CD4-positive, CD25-positive, alpha-beta regulatory T cell (primary cell): ENCODE data around the gene UPK3A. TPM values are rescaled to one million over a fixed set of nuclear protein-coding genes. Genes with fewer than 3 reads are reported as not detected.
A peak's percentile ranks its signal among the peaks of the same experiment; 100 is the strongest.
"Not testable (repeated sequence)": the region's sequence is repeated elsewhere in the genome, so short reads cannot be mapped to it uniquely, and the experiment has no call there.

Source experiments
- ATAC-seq, 2 donors: fragments of 150-1000 bp; cut with Tn5 transposase; one replicate each; pipeline ENCODE4 v1.10.0; 2021; ENCODE audit warnings: low read depth in 2 of 2, moderate number of reproducible peaks in 2 of 2, moderate library complexity in 1 of 2
- DNase-seq, 3 donors: peaks; one replicate each; pipeline versions ENCODE4 v3.0.0 to v3.0.0-alpha.2; 2012 to 2022; ENCODE audit warnings: mixed read lengths in 1 of 3
- H3K27ac ChIP-seq: one replicate; pipeline ENCODE4 v1.7.0; 2013; ENCODE audit warnings: mild to moderate bottlenecking, low read length; ENCODE audit not compliant: insufficient read depth, poor library complexity, severe bottlenecking
- H3K27me3 ChIP-seq: one replicate; pipeline ENCODE4 v1.7.0; 2013; ENCODE audit warnings: low read length; ENCODE audit not compliant: control insufficient read depth, insufficient read depth
- H3K36me3 ChIP-seq: one replicate; pipeline ENCODE4 v1.7.0; 2013; ENCODE audit warnings: mild to moderate bottlenecking, low read length, moderate library complexity; ENCODE audit not compliant: control insufficient read depth, insufficient read depth
- H3K4me1 ChIP-seq: 2 replicates; pipeline ENCODE4 v1.7.0; 2013; ENCODE audit warnings: mild to moderate bottlenecking, low read length; ENCODE audit not compliant: insufficient read depth, control insufficient read depth, poor library complexity, severe bottlenecking
- H3K4me3 ChIP-seq: one replicate; pipeline ENCODE4 v1.7.0; 2013; ENCODE audit warnings: low read depth, mild to moderate bottlenecking, low read length, moderate library complexity
- H3K9me3 ChIP-seq, 2 experiments: 1 replicate in 1 of 2; 2 replicates in 1 of 2; pipeline ENCODE4 v1.7.0; 2013; ENCODE audit warnings: low read length in 2 of 2, mild to moderate bottlenecking in 1 of 2, moderate library complexity in 1 of 2; ENCODE audit not compliant: control insufficient read depth in 2 of 2
- H3K27ac Mint-ChIP-seq, 3 donors: one replicate each; pipeline ENCODE4 v1.8.0; 2020 to 2022; ENCODE audit warnings: mild to moderate bottlenecking in 3 of 3, mixed read lengths in 3 of 3, moderate library complexity in 2 of 3
- H3K27me3 Mint-ChIP-seq: one replicate; pipeline ENCODE4 v1.8.0; 2022; ENCODE audit warnings: mild to moderate bottlenecking, mixed read lengths
- H3K36me3 Mint-ChIP-seq: one replicate; pipeline ENCODE4 v1.8.0; 2020; ENCODE audit warnings: mixed read lengths
- H3K4me1 Mint-ChIP-seq, 4 donors: one replicate each; pipeline ENCODE4 v1.8.0; 2020 to 2022; ENCODE audit warnings: mixed read lengths in 4 of 4, mild to moderate bottlenecking in 1 of 4
- H3K4me3 Mint-ChIP-seq, 4 donors: one replicate each; pipeline ENCODE4 v1.8.0; 2020 to 2022; ENCODE audit warnings: mild to moderate bottlenecking in 4 of 4, mixed read lengths in 4 of 4, moderate library complexity in 3 of 4
- H3K9me3 Mint-ChIP-seq, 7 donors: one replicate each; pipeline ENCODE4 v1.8.0; 2020 to 2022; ENCODE audit warnings: mixed read lengths in 7 of 7, mild to moderate bottlenecking in 3 of 7, moderate library complexity in 2 of 7
- polyA plus RNA-seq, 4 donors: library from polyadenylated mRNA; unstranded; fragments of 300-500 nt; fragmentation: Illumina TruSeq; gene quantifications; one replicate each; pipeline ENCODE4 v1.2.3, GENCODE V29; 2021
- total RNA-seq: library from RNA; stranded (reverse); gene quantifications from one replicate; pipeline ENCODE4 v1.2.3, GENCODE V29; 2022

Gene UPK3A
- total and polyA plus RNA-seq, 5 donors from 2014 or later: not detected

DNA sequence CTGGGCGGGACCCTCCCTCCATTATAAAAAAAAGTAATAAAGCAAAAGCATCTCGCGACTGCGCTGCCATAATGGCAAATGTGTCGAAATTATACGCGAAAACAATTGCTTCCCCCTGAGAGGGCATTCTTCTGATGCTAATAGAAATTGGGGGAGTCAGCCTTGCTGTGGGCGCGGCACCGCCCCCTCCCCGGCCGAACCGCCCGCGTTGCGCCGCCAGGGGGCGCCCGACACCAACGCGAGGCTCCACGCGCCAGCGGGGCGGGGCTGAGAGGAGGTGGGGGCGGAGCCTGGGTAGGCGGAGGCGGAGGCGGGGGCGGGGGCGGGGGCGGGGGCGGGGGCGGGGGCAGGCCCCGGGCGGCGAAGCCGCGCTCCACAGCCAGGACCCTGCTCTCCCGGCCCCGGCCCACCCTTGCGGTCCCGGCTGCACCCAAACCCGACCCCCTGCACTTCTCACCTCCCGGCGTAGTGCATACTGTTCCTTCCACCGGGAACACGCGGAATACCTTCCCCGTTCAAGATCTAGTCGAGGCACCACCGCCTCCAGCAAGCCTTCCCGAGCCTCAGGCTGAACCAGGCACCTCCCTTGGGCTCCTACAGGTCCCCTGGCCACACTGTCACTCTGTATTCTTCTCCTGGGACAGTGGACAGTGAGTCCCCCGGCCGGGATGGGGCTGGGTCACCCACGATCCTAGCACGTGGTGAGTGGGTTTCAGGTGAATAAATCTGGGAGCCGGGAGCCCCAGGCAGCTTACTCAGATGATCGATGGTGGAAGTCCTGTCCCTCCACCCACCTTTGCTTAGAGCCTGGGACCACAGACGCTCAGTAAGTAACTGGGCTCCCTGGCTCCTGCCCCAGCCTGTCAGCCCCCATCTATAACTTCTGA is 15.5 kb upstream of the UPK3A start:
- peak overlapping the region; percentile 68 to 83 (median 80) for H3K4me3 Mint-ChIP-seq
- H3K36me3 Mint-ChIP-seq: no peaks in the 10 kb centered on the region
- no peak overlapping the region for H3K27ac ChIP-seq
- peaks cover 0 to 2% (median 0%) of the 10 kb centered on the region in 7 donors for H3K9me3 Mint-ChIP-seq
- peaks cover 16% of the 10 kb centered on the region for H3K4me1 ChIP-seq
- H3K27me3 Mint-ChIP-seq: peaks cover 42% of the 10 kb centered on the region
- peak; percentile 76 to 88 (median 83) for DNase-seq
- no peaks in the 10 kb centered on the region for H3K36me3 ChIP-seq
- ATAC-seq: peak; percentile 96 to 97
- H3K4me3 ChIP-seq: peak overlapping the region; percentile 66
- peaks cover 3% of the 10 kb centered on the region for H3K27me3 ChIP-seq
- H3K4me1 Mint-ChIP-seq: peaks cover 0 to 15% (median 5%) of the 10 kb centered on the region in 4 donors
- H3K27ac Mint-ChIP-seq: peak overlapping the region in 1 of 3 donors; percentile 51
- no peaks in the 10 kb centered on the region for H3K9me3 ChIP-seq

DNA sequence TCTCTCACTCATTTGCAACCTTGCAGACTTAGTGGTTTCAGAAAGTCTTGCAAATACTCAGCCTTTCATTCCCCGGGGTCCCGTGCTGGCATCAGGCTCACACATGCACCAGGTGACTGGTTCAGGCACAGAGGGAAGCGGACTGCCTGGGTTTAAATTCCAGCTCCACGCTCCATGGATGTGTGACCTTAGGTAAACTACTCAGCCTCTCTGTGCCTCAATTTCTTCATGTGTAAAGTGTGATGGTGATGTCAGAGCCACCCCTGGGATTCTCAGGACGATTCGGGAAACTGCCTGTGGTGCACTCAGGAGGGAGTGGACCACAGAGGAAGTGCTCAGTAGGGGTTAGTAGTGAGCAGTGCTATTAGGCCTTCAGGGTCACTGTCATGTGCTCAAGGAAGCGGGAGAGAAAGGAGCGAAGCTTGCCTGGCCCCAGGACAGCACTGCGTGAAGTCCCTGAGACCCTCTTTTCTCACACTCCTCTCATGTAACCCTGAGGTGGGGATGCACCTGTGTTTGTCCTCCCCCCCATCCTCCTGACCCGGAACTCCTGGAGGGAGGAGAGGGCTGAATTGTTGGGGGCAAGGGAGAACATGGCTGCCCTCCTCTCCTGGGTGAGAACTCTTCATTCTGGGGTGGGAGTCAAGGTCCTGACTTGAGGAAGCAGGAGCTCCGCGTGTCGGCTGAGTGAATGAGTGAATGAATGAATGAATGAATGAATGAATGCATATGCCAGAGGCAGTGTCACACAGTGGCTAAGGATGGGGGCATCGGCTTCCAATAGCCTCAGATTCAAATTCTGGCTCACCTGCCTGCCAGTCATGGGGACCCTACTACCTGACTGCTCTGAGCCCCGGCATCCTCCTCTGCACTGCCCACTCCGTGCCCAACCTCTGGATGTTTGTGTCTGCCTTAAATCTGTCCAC is 14.4 kb upstream of the UPK3A start:
- H3K27ac Mint-ChIP-seq: no peak overlapping the region
- Histone ChIP-seq H3K27me3 (peaks cover 3% of the 10 kb centered on the region), H3K4me1 (peaks cover 16% of the 10 kb centered on the region), H3K36me3 (no peaks in the 10 kb centered on the region), H3K9me3 (no peaks in the 10 kb centered on the region), H3K4me3 (no peak overlapping the region), H3K27ac (no peak overlapping the region)
- ATAC-seq (no peak), DNase-seq (no peak)
- H3K4me1 Mint-ChIP-seq: peaks cover 0 to 15% (median 5%) of the 10 kb centered on the region in 4 donors
- H3K9me3 Mint-ChIP-seq: peaks cover 0 to 2% (median 0%) of the 10 kb centered on the region in 7 donors
- H3K4me3 Mint-ChIP-seq: peak overlapping the region; percentile 66 to 81 (median 76)
- H3K27me3 Mint-ChIP-seq: peaks cover 39% of the 10 kb centered on the region
- H3K36me3 Mint-ChIP-seq: no peaks in the 10 kb centered on the region

DNA sequence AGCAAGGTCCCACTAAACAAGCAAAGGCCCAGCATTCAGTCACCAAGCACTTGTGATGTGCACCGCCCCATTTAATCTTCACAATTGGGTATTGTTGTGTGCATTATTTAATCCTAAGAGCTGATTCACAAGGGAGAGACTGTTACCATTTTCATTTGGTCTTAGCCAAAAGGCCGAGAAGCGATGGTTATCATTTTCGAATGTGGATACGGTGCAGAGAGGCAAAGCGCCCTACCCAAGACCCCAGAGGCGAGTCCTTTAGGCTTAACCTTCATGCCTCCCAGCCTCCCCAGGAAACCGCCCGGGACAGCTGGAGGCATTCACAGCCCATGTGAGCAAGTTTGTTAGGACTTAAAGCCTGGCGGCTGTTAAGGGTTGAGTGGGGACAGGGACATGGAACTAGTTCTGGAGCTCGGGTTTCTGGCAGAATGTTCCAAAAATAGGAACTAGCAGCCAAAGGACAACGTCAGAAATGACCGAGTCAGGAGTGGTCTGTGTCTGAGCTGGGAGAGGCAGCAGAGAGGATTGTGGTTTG is 13.0 kb upstream of the UPK3A start:
- Histone ChIP-seq H3K36me3 (no peaks in the 10 kb centered on the region), H3K4me1 (peaks cover 16% of the 10 kb centered on the region), H3K4me3 (no peak overlapping the region), H3K9me3 (no peaks in the 10 kb centered on the region), H3K27ac (no peak overlapping the region), H3K27me3 (peaks cover 3% of the 10 kb centered on the region)
- peaks cover 0 to 2% (median 0%) of the 10 kb centered on the region in 7 donors for H3K9me3 Mint-ChIP-seq
- H3K27me3 Mint-ChIP-seq: peaks cover 26% of the 10 kb centered on the region
- H3K36me3 Mint-ChIP-seq: no peaks in the 10 kb centered on the region
- H3K4me3 Mint-ChIP-seq: peak overlapping the region in 1 of 4 donors; percentile 21
- no peak for ATAC-seq
- no peak overlapping the region for H3K27ac Mint-ChIP-seq
- no peak for DNase-seq
- peaks cover 0 to 15% (median 5%) of the 10 kb centered on the region in 4 donors for H3K4me1 Mint-ChIP-seq

DNA sequence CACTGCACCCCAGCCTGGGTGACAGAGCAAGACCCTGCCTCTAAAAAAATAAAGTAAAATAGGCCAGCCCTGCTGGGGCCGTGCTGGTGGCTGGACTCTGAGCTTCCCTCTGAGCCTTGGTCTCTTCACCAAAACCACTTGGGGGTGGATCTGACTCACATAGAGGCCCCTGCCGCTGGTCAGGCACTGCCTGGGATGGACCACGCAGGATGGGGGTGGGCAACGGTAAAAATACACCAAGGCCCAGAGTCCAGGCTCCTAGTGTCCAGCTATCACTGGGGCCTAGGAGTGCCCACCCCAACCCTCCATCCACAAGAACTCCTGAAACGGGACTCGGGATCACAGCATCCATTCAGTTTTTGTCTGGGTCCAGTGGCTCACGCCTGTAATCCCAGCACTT is 12.3 kb upstream of the UPK3A start:
- no peak overlapping the region for H3K27ac ChIP-seq
- H3K36me3 Mint-ChIP-seq: no peaks in the 10 kb centered on the region
- DNase-seq: no peak
- peaks cover 0 to 2% (median 0%) of the 10 kb centered on the region in 7 donors for H3K9me3 Mint-ChIP-seq
- H3K9me3 ChIP-seq: no peaks in the 10 kb centered on the region
- peaks cover 16% of the 10 kb centered on the region for H3K4me1 ChIP-seq
- peaks cover 26% of the 10 kb centered on the region for H3K27me3 Mint-ChIP-seq
- H3K4me3 ChIP-seq: no peak overlapping the region
- peaks cover 0 to 15% (median 5%) of the 10 kb centered on the region in 4 donors for H3K4me1 Mint-ChIP-seq
- no peak overlapping the region for H3K27ac Mint-ChIP-seq
- ATAC-seq: no peak
- H3K36me3 ChIP-seq: no peaks in the 10 kb centered on the region
- no peak overlapping the region for H3K4me3 Mint-ChIP-seq
- peaks cover 3% of the 10 kb centered on the region for H3K27me3 ChIP-seq

DNA sequence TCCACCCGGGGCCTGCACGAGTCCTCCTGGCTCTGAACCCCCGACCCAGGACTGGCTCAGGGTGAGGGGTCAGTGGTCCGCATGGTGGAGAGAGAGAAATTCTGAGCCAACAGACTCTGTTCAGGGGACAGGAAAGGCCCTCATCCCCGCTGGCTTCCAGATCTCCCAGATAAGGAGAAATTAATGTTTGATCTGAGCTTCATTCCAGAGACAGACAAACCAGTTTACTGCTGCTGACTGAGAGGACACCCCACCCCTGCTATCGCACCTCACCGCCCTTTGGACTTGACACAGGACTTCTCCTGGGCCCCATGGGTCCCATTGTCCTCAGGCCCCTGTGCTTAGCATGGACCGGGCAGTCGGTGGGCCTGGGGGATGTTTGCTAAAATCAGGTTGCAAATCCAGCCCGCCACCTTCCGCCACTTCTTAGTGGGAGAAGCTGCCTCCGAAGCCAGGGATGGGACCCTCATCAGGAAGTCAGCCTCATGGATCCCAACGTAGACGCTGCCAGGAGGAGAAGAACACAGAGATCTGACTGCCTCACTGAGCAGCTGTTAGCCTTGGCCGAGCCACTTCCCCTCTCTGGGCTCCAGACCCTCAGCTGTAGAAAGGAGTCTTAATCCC is 11.2 kb upstream of the UPK3A start:
- H3K27me3 Mint-ChIP-seq: peaks cover 22% of the 10 kb centered on the region
- peaks cover 0 to 14% (median 5%) of the 10 kb centered on the region in 4 donors for H3K4me1 Mint-ChIP-seq
- no peak for ATAC-seq
- no peak overlapping the region for H3K27ac ChIP-seq
- peaks cover 0 to 2% (median 0%) of the 10 kb centered on the region in 7 donors for H3K9me3 Mint-ChIP-seq
- H3K4me3 Mint-ChIP-seq: peak overlapping the region in 1 of 4 donors; percentile 68
- H3K36me3 Mint-ChIP-seq: no peaks in the 10 kb centered on the region
- DNase-seq: no peak
- no peaks in the 10 kb centered on the region for H3K9me3 ChIP-seq
- H3K4me1 ChIP-seq: peaks cover 10% of the 10 kb centered on the region
- H3K36me3 ChIP-seq: no peaks in the 10 kb centered on the region
- no peak overlapping the region for H3K4me3 ChIP-seq
- peaks cover 3% of the 10 kb centered on the region for H3K27me3 ChIP-seq
- H3K27ac Mint-ChIP-seq: peak overlapping the region in 1 of 3 donors; percentile 23

DNA sequence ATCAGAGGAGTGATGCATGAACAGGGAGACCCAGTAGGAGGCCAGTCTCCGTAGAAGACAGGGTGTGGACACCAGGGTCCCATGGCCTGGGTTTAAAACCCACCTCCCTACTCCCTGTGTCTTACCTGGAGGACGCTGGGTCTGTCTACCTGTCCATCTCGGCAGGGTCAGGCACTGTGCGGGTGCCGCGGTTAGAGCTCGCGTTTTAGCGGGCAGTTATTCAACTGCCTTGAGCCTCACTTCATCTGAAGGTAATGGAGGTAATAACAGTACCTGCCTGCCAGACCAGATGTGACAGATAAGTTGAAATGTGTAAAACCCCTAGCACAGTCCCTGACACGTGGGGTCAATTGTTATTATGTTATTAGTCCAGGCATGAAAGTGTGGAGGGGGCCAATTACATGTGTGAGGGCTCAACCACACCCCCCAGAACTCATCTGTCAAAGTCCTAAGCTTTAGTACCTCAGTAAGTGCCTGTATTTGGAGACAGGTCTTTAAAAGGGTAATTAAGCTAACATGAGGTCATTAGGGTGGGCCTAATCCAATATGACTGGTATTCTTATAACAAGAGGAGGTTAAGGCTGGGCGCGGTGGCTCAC is 8.1 kb upstream of the UPK3A start:
- peaks cover 0 to 16% (median 2%) of the 10 kb centered on the region in 4 donors for H3K4me1 Mint-ChIP-seq
- peaks cover 21% of the 10 kb centered on the region for H3K27me3 Mint-ChIP-seq
- peaks cover 0 to 2% (median 0%) of the 10 kb centered on the region in 7 donors for H3K9me3 Mint-ChIP-seq
- no peaks in the 10 kb centered on the region for H3K27me3 ChIP-seq
- H3K4me1 ChIP-seq: peaks cover 5% of the 10 kb centered on the region
- no peak overlapping the region for H3K27ac ChIP-seq
- DNase-seq (no peak), ATAC-seq (no peak)
- no peak overlapping the region for H3K4me3 Mint-ChIP-seq
- no peak overlapping the region for H3K4me3 ChIP-seq
- no peak overlapping the region for H3K27ac Mint-ChIP-seq
- no peaks in the 10 kb centered on the region for H3K36me3 Mint-ChIP-seq
- no peaks in the 10 kb centered on the region for H3K9me3 ChIP-seq
- H3K36me3 ChIP-seq: no peaks in the 10 kb centered on the region

DNA sequence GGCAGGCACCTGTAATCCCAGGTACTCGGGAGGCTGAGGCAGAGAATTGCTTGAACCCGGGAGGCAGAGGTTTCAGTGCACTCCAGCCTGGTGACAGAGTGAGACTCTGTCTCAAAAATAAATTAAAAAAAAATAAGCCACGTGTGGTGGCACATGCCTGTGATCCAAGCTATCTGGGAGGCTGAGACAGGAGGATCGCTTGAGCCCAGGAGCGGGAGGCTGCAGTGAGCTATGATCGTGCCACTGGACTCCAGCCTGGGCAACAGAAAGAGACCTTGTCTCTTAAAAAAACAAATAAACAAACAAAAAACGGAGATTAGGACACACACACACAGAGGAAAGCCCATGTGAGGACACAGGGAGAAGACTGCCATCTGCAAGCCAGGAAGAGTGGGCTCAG is 7.0 kb upstream of the UPK3A start:
- not testable (repeated sequence) for H3K4me3 Mint-ChIP-seq, H3K27me3 ChIP-seq, H3K36me3 ChIP-seq, H3K4me1 ChIP-seq, ATAC-seq, H3K9me3 ChIP-seq, H3K9me3 Mint-ChIP-seq, H3K4me3 ChIP-seq, H3K27ac ChIP-seq, H3K36me3 Mint-ChIP-seq, DNase-seq
- Mint-ChIP-seq H3K27ac (peak overlapping the region in 1 of 3 donors; percentile 42), H3K4me1 (peaks cover 0 to 16% (median 2%) of the 10 kb centered on the region in 4 donors), H3K27me3 (peaks cover 30% of the 10 kb centered on the region)
